Activated T-helper 17 cell treated with anti-CD3 and anti-CD28 coated beads, Interleukin-2, amount 50 U/mL, for 72 hours (primary cell): ENCODE data around the gene SRD5A3. TPM values are rescaled to one million over a fixed set of nuclear protein-coding genes. Genes with fewer than 3 reads are reported as not detected.

Experiments used
- ATAC-seq: fragments of 150-1000 bp; cut with Tn5 transposase; replicated peaks from 2 replicates; pipeline ENCODE4 v1.10.0; 2021; ENCODE audit warnings: mild to moderate bottlenecking, moderate library complexity
- H3K27ac Mint-ChIP-seq: one replicate; pipeline ENCODE4 v1.8.0; 2022; ENCODE audit warnings: mixed read lengths
- H3K27me3 Mint-ChIP-seq: one replicate; pipeline ENCODE4 v1.8.0; 2022; ENCODE audit warnings: mixed read lengths
- H3K36me3 Mint-ChIP-seq: one replicate; pipeline ENCODE4 v1.8.0; 2022; ENCODE audit warnings: low read depth, mild to moderate bottlenecking, mixed read lengths
- H3K4me1 Mint-ChIP-seq: one replicate; pipeline ENCODE4 v1.8.0; 2022; ENCODE audit warnings: mixed read lengths
- H3K4me3 Mint-ChIP-seq: one replicate; pipeline ENCODE4 v1.8.0; 2022; ENCODE audit warnings: mild to moderate bottlenecking, mixed read lengths
- H3K9me3 Mint-ChIP-seq: one replicate; pipeline ENCODE4 v1.8.0; 2022; ENCODE audit warnings: mixed read lengths
- total RNA-seq, 2 donors: library from RNA; stranded (reverse); gene quantifications; one replicate each; pipeline ENCODE4 v1.2.3, GENCODE V29; 2022

Gene SRD5A3
- 1 to 10 TPM; 5.1 to 7.7 TPM for total RNA-seq

DNA sequence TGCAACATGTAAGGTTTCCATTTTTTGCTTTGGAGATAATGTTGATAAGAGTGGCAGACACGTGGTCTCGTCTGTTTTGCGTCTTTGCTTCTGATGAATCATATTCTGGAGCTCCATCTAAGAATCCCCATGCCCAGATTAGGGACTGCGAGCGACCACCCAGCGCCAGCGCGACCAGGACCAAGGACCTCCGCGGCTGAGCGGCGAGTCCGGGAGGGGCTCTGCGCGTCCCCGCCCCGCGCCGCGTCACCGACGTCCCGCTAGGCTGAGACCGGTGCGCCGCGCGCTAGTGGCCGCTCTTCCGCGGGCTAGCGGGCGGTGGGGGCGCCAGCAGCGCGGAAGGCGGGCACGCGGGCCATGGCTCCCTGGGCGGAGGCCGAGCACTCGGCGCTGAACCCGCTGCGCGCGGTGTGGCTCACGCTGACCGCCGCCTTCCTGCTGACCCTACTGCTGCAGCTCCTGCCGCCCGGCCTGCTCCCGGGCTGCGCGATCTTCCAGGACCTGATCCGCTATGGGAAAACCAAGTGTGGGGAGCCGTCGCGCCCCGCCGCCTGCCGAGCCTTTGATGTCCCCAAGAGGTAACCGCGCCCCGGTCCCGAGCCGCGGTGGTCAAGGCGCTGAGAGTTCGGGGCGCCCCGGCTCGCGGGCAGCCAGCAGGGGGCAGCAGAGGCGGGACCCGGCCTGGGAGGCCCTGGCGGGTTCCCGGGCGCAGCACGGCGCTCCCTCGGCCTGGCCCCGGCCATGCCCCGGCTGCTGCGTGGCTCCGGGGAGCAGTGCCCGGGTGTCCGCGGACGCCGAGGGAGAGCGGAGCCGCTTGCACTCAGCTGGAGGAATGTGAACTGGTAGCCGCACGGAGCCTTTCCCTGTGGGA, at the start of gene SRD5A3:
Gene SRD5A3 (plus strand): TSS at position 263 of the 871 bp plus-strand sequence. CDS start 95 bp downstream, at position 358.
- Mint-ChIP-seq H3K4me1 (no peaks in the 10 kb centered on the region), H3K9me3 (no peaks in the 10 kb centered on the region), H3K36me3 (no peaks in the 10 kb centered on the region), H3K27me3 (no peaks in the 10 kb centered on the region), H3K4me3 (peak within 1 kb of the TSS; percentile 76), H3K27ac (peak within 1 kb of the TSS; percentile 54)
- peak; percentile 94 for ATAC-seq

DNA sequence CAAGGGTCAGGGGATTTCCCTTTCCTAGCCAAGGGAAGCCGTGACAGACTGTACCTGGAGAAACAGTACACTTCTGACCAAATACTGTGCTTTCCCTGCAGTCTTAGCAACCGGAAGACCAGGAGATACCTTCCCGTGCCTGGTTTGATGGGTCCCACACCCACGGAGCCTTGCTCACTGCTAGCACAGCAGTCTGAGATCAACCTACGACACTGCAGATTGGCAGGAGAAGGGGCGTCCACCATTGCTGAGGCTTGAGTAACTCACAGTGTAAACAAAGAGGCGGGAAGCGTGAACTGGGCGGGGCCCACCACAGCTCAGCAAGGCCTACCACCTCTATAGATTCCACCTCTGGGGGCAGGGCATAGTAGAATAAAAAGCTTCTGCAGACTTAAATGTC, 48.7 kb upstream of the SRD5A3 start:
- no peaks in the 10 kb centered on the region for H3K4me1 Mint-ChIP-seq
- H3K27me3 Mint-ChIP-seq, result peaks cover 20% of the 10 kb centered on the region
- H3K9me3 Mint-ChIP-seq, result no peaks in the 10 kb centered on the region
- no peak overlapping the region for H3K27ac Mint-ChIP-seq
- no peak for ATAC-seq
- no peak overlapping the region for H3K4me3 Mint-ChIP-seq
- H3K36me3 Mint-ChIP-seq, result no peaks in the 10 kb centered on the region

DNA sequence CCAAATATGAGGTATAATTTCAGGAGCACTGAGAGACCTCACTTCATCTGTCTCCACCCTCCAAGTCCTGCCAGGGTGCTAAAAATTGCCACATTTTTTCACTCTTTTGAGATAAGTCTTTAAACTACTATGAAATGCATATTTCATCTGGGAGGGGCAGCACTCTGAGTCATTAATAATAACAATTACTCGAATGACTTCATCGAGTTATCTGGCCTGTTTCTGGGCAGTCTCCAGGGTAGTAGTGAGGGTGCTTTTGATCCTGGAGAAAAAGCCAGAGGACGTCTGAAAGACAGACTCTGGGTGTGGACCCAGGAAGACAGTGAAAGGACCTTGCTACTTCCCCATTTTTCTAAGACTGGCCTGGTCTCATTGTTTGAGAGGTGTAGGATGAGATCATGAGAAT, 42.3 kb upstream of the SRD5A3 start:
- Mint-ChIP-seq H3K27me3 (peaks cover 16% of the 10 kb centered on the region), H3K9me3 (no peaks in the 10 kb centered on the region), H3K27ac (no peak overlapping the region), H3K4me3 (no peak overlapping the region), H3K4me1 (no peaks in the 10 kb centered on the region), H3K36me3 (no peaks in the 10 kb centered on the region)
- no peak for ATAC-seq

DNA sequence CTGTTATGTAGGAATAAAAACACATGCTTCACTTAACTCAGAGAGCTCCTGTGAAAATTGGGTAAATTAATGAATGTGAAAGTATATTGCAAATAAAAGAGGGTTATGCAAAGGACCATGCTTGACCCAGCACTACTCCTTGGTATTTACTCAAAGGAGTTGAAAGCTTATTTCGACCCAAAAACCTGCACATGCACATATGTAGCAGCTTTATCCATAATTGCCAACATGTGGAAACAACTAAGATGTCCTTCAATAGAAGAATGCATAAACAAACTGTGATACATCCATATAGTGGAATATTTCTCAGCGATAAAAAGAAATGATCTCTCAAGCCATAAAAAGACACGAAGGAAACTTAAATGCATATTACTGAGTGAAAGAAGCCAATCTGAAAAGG, 41.7 kb upstream of the SRD5A3 start:
- H3K9me3 Mint-ChIP-seq, result no peaks in the 10 kb centered on the region
- H3K4me3 Mint-ChIP-seq, result no peak overlapping the region
- H3K27me3 Mint-ChIP-seq, result peaks cover 13% of the 10 kb centered on the region
- H3K4me1 Mint-ChIP-seq, result no peaks in the 10 kb centered on the region
- H3K36me3 Mint-ChIP-seq, result no peaks in the 10 kb centered on the region
- H3K27ac Mint-ChIP-seq, result no peak overlapping the region
- no peak for ATAC-seq

DNA sequence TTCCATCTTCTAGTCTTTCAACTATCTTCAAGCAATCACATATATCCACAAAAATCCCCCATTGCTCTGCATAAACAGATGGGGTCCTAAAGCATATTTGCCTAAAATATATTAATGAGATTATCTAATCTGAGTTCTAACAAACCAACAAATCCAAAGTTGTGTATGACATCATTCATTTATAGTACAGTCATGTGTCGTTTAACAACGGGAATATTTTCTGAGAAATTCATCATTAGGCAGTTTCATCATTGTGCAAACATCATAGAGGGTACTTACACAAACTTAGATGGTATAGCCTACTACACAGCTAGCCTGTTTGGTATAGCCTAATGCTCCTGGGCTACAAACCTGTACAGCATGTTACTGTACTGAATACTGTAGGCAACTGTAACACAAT, 38.0 kb upstream of the SRD5A3 start:
- no peak overlapping the region for H3K27ac Mint-ChIP-seq
- no peaks in the 10 kb centered on the region for H3K9me3 Mint-ChIP-seq
- peaks cover 13% of the 10 kb centered on the region for H3K27me3 Mint-ChIP-seq
- no peak for ATAC-seq
- no peak overlapping the region for H3K4me3 Mint-ChIP-seq
- no peaks in the 10 kb centered on the region for H3K36me3 Mint-ChIP-seq
- H3K4me1 Mint-ChIP-seq, result peaks cover 6% of the 10 kb centered on the region

DNA sequence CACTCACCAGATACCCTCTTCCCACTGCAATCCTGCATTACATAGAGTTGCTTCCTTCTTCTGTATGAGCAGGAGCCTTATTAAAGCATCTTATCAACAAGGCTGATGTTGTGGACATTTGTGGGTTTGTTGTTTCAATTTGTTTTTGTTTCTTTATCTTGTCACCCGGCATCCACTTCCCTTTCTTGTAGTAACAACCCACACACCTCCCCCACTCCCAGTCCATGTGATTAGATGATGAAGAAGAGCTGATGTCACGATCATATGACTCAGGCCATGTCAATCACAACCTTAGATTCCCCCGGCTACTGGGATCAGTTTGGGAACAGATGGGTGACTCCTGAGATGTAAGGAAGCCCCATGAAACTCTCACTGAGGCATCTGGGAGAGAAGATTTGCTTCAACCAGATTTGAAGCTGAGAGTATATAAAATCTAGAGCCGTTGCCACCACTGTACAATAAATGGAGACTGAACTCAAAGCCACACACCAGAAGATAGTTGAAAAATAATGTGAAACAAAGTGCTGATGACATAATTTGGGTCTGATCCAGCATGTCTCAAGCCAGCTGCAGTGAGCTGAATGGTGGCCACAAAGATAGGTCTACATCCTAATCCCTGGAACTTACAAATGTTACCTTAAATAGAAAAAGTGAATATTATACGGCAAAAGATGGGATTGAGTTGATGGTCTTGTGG, 34.1 kb upstream of the SRD5A3 start:
- Mint-ChIP-seq H3K9me3 (no peaks in the 10 kb centered on the region), H3K27ac (peak overlapping the region; percentile 13), H3K4me1 (peaks cover 6% of the 10 kb centered on the region), H3K27me3 (peaks cover 2% of the 10 kb centered on the region), H3K36me3 (no peaks in the 10 kb centered on the region), H3K4me3 (no peak overlapping the region)
- no peak for ATAC-seq

DNA sequence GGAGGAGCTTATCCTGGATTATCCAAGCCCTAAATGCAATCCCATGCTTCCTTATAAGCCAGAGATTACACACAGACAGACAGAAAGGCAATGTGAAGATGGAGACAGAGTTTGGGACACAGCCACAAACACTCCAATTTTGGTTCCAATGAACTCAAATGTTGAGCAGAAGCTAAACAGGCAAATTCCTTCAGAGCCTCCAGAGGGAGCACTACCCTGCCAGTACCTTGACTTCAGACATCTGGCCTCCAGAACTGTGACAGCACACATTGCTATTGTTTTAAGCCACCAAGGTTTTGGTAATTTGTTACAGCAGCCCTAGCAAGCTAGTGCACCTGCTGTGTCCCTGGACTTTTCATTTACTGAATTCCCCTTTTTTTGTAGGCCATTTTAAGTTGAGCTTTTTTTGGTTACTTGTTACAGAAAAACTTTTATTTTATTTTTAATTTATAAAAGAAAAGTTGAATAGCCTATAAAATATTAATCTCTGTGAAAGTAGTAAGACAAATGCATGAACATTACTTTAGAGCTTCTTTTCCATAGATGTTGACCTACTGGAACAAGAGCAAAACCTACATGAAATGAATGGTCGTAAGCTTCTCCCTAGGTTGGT, 33.4 kb upstream of the SRD5A3 start:
- ATAC-seq, result peak; percentile 49
- Mint-ChIP-seq H3K4me3 (no peak overlapping the region), H3K4me1 (peaks cover 6% of the 10 kb centered on the region), H3K27ac (no peak overlapping the region), H3K36me3 (no peaks in the 10 kb centered on the region), H3K27me3 (no peaks in the 10 kb centered on the region), H3K9me3 (no peaks in the 10 kb centered on the region)

DNA sequence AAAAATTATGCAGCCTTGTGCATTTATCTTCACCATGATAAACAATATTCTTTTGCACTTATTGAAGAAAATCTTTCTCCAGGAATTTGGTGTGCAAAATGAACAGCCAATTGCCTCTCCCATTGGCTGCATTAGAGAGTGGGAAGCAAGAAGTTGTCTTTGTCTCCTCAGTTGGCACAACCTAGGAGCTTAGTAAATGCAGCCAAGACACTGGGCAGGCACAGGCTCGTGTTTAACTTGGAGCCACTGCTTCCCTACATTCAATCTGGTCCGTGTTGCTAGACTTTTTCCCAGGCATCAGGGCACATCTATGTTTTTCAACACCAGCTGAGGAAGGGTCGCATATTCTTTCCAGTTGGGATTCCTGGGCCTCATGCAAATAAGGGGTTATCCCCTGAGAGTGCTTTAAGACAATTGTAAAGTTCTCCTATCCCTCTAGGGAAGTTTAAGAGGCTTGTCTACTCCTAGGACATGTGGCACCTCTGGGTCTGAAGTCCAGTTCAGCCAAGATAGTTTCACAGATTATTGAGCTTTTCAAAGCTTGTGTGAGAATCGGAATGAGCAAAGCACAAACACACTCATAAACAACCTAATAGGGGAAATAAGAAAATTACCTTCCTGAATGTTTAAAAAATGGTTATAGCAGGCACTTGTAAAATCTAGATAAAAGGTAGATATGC, 31.8 kb upstream of the SRD5A3 start:
- ATAC-seq, result no peak
- Mint-ChIP-seq H3K4me1 (peaks cover 20% of the 10 kb centered on the region), H3K36me3 (no peaks in the 10 kb centered on the region), H3K27ac (no peak overlapping the region), H3K4me3 (no peak overlapping the region), H3K27me3 (no peaks in the 10 kb centered on the region), H3K9me3 (no peaks in the 10 kb centered on the region)

DNA sequence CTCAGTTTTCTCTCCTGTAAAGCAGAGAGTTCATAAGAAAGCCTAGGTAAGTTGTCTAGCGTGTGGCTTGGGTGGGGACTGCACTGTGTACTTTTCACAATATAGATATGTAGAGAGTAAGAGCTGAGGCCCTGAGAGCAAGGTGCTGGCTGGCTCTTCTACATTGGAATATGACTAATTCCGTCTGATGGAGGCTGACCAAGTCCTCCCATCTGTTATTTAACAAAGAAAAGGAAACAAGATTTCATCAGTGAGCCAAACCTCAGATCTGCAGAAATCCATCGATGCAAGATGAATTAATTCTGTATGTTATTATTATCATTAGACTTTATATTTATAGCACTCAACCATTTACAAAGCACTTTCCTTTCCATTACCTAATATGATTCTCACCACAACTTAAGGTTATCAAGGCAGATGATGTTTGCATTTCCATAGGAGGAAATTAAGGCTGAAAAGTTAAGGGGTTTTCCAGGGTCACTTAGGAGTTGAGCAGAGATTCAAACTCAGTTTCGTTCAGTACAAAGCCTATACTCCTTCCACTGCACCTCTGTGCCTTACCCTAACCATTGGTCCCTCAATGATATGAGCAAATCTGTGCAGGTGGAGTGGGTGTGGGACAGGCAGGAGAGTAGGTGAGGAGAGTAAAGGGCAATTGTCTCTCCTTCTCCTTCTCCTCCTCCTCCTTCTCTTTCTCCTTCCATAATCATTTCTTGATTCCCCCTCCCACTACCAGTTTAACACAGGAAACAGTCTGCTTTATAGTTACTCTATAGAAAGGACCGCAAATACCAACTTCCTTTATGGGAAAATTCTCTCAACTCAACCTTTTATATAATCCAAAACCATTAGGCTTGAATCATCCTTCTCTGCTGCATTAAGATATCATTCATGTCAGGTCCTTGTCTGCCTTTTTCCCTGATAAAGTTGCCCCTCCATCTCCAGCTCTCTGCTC, 27.6 kb upstream of the SRD5A3 start:
- Mint-ChIP-seq H3K27me3 (no peaks in the 10 kb centered on the region), H3K4me1 (peaks cover 16% of the 10 kb centered on the region), H3K27ac (peak overlapping the region; percentile 48), H3K36me3 (no peaks in the 10 kb centered on the region), H3K9me3 (no peaks in the 10 kb centered on the region), H3K4me3 (peak overlapping the region; percentile 46)
- ATAC-seq, result peak; percentile 77

DNA sequence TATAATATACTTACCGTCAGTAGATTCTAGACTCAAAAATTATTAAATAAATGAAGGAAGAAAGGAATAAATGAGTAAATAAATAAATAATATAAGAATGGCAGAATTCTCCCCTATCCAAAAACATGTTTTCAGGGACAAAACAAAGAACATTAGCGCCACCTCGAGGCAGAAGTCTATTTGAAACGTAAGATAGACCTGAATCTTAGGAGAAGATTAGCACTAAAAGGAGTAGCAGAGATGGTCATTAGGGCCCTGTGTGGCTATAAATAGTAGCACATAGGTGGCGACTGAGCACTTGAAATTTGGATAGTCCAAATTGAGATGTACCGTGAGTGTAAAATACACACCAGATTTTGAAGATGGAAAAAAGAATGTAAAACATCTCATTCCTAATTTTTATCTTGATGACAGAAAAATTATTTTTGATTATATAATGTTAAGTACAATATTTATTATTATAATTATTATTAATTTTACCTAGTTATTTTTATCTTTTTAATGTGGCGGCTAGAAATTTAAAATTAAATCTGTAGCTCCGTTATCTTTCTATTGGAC, 24.3 kb upstream of the SRD5A3 start:
- Mint-ChIP-seq H3K4me3 (no peak overlapping the region), H3K4me1 (peaks cover 16% of the 10 kb centered on the region), H3K27me3 (peaks cover 10% of the 10 kb centered on the region), H3K27ac (no peak overlapping the region), H3K9me3 (no peaks in the 10 kb centered on the region), H3K36me3 (no peaks in the 10 kb centered on the region)
- no peak for ATAC-seq

DNA sequence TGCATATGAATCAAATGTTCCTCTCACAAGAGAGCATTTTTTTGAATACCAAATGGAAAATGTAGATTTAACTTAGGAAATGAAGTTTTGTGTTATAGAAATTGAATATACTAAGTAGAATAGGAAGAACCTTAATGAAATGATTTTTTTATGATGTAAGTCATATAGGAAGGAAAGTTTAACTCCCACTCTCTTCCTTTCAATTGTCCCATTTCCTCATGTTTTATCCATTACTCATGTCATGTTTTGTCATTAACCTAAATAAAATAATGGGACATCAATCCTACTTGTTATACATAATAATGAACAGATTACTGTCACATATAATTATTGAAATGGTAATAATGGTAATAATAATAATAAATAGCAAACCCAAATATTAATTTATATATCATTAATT, 22.7 kb upstream of the SRD5A3 start:
- no peak overlapping the region for H3K4me3 Mint-ChIP-seq
- no peaks in the 10 kb centered on the region for H3K9me3 Mint-ChIP-seq
- no peaks in the 10 kb centered on the region for H3K36me3 Mint-ChIP-seq
- peaks cover 11% of the 10 kb centered on the region for H3K4me1 Mint-ChIP-seq
- no peak for ATAC-seq
- H3K27me3 Mint-ChIP-seq, result peaks cover 10% of the 10 kb centered on the region
- H3K27ac Mint-ChIP-seq, result no peak overlapping the region

DNA sequence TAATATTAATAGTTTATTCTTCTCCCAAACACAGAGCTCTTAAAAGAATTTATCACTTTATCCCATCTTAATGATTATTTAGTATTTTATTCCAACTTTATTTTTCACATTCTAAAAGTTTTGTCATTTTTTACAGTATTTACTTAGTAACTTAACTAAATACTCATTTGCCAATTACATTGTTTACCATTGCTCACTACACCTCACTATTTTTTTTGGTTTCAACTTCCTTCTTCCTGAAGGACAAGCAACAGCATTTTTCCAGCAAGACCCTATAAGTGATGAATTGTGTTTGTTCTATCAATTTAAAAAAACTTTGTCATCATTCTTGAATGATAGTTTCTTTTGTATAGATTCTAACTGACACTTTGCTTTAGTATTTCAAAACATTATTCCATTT, 19.4 kb upstream of the SRD5A3 start:
- Mint-ChIP-seq H3K4me3 (no peak overlapping the region), H3K4me1 (no peaks in the 10 kb centered on the region)
- no peak for ATAC-seq

DNA sequence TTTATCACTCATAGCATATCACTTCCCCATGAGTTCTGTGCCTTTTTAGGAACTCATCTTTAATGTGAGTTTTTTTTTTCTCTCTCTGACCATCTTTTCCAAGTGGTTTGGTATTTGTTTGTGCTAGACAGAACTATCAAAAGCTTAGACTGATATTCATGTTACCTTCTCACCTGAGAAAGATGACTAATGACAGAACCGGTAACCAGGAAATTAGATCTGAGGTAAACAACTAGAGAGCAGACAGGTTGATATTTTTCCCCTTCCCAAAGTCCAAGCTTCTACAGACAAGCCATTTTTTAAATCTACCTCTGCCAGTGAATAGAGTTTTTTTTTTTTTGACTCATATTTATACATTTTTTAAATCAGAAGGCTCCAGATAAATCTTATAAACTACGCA, 17.0 kb upstream of the SRD5A3 start:
- no peaks in the 10 kb centered on the region for H3K36me3 Mint-ChIP-seq
- H3K27ac Mint-ChIP-seq, result no peak overlapping the region
- no peaks in the 10 kb centered on the region for H3K9me3 Mint-ChIP-seq
- no peaks in the 10 kb centered on the region for H3K4me1 Mint-ChIP-seq
- H3K27me3 Mint-ChIP-seq, result peaks cover 10% of the 10 kb centered on the region
- no peak for ATAC-seq
- H3K4me3 Mint-ChIP-seq, result no peak overlapping the region

More for the DNA sequence above, 19.4 kb upstream of the SRD5A3 start:
- Mint-ChIP-seq H3K27me3 (peaks cover 10% of the 10 kb centered on the region), H3K36me3 (no peaks in the 10 kb centered on the region), H3K27ac (no peak overlapping the region), H3K9me3 (no peaks in the 10 kb centered on the region)
